ENCODE measurements around the gene GSS. TPM values are rescaled to one million over a fixed set of nuclear protein-coding genes. Genes with fewer than 3 reads are reported as not detected.
"Not testable (repeated sequence)": the region's sequence is repeated elsewhere in the genome, so short reads cannot be mapped to it uniquely, and the experiment has no call there.

The GSS gene
- total RNA-seq, 1 donor from 2014 or later: 48.3 TPM

DNA sequence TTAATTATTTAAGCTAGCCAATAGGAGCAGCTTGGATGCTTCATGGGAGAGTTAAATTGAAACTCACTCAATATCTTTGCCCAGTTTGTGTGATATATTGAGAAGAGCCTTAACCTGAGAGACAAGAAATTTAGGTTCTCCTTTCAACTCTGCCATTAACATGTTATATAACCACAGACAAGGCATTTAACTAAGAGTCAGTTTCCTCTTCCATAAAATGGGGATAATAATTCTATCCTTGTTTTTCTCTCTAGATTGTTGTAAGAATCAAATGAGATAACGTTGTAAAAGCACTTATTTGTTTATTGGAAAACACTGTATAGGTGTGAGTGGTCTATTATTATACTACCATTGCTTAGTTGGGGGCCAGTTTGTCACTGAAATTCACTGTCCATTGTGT, 71.3 kb downstream of the GSS start:
- no peak for DNase-seq (ENCODE audit: low spot score)
- peaks cover under 1% of the 10 kb centered on the region for H3K4me1 Mint-ChIP-seq (ENCODE audit: unreplicated experiment)
- H3K9me3 Mint-ChIP-seq (ENCODE audit: unreplicated experiment): no peaks in the 10 kb centered on the region
- H3K27ac Mint-ChIP-seq (ENCODE audit: unreplicated experiment): no peak overlapping the region
- H3K4me3 Mint-ChIP-seq (ENCODE audit: unreplicated experiment): no peak overlapping the region
- TF ChIP-seq, protein P1, sequence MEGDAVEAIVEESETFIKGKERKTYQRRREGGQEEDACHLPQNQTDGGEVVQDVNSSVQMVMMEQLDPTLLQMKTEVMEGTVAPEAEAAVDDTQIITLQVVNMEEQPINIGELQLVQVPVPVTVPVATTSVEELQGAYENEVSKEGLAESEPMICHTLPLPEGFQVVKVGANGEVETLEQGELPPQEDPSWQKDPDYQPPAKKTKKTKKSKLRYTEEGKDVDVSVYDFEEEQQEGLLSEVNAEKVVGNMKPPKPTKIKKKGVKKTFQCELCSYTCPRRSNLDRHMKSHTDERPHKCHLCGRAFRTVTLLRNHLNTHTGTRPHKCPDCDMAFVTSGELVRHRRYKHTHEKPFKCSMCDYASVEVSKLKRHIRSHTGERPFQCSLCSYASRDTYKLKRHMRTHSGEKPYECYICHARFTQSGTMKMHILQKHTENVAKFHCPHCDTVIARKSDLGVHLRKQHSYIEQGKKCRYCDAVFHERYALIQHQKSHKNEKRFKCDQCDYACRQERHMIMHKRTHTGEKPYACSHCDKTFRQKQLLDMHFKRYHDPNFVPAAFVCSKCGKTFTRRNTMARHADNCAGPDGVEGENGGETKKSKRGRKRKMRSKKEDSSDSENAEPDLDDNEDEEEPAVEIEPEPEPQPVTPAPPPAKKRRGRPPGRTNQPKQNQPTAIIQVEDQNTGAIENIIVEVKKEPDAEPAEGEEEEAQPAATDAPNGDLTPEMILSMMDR (IDR thresholded peaks at IDR 0.05; ENCODE audit: unreplicated experiment): no peak
- H3K36me3 Mint-ChIP-seq (ENCODE audit: low read depth, unreplicated experiment): peaks cover 12% of the 10 kb centered on the region
- no peaks in the 10 kb centered on the region for H3K27me3 Mint-ChIP-seq (ENCODE audit: unreplicated experiment)

- Mint-ChIP-seq H3K27me3 (ENCODE audit: unreplicated experiment) (peaks cover 2% of the 10 kb centered on the region), H3K4me3 (ENCODE audit: unreplicated experiment) (no peak overlapping the region), H3K27ac (ENCODE audit: unreplicated experiment) (no peak overlapping the region), H3K36me3 (ENCODE audit: low read depth, unreplicated experiment) (peaks cover 12% of the 10 kb centered on the region), H3K4me1 (ENCODE audit: unreplicated experiment) (peaks cover 3% of the 10 kb centered on the region), H3K9me3 (ENCODE audit: unreplicated experiment) (no peaks in the 10 kb centered on the region)
- TF ChIP-seq, protein P1 (IDR thresholded peaks at IDR 0.05; ENCODE audit: unreplicated experiment): no peak
- no peak for DNase-seq (ENCODE audit: low spot score)
Observed at GRCh38 chr20:34883809-34884208, 71.8 kb downstream of the GSS start.

- H3K36me3 Mint-ChIP-seq (ENCODE audit: low read depth, unreplicated experiment): peaks cover 6% of the 10 kb centered on the region
- no peak overlapping the region for H3K27ac Mint-ChIP-seq (ENCODE audit: unreplicated experiment)
- H3K9me3 Mint-ChIP-seq (ENCODE audit: unreplicated experiment): no peaks in the 10 kb centered on the region
Observed at GRCh38 chr20:34883087-34883688, 72.4 kb downstream of the GSS start.

DNA sequence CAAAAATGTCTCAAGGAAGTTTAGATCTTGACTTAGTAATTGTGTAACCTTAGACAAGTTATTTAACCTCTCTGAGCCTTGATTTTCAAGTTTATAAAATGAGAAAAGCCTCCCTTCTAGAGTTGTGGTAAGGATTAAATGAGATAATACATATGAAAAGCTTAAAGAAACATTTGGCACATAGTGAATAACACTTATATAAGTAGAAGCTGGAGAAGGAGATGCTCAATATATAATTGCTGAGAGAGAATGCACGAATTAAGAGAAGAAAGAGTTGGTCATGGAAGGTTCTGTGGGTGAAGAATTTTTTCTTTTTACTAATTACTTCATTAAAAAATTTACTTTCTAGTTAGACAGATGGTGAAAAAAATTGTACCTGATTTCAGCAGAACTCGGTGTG, 73.9 kb downstream of the GSS start:
- H3K4me3 Mint-ChIP-seq (ENCODE audit: unreplicated experiment): no peak overlapping the region
- H3K9me3 Mint-ChIP-seq (ENCODE audit: unreplicated experiment): no peaks in the 10 kb centered on the region
- peaks cover 4% of the 10 kb centered on the region for H3K36me3 Mint-ChIP-seq (ENCODE audit: low read depth, unreplicated experiment)
- peaks cover 2% of the 10 kb centered on the region for H3K27me3 Mint-ChIP-seq (ENCODE audit: unreplicated experiment)
- no peak overlapping the region for H3K27ac Mint-ChIP-seq (ENCODE audit: unreplicated experiment)
- H3K4me1 Mint-ChIP-seq (ENCODE audit: unreplicated experiment): peaks cover 9% of the 10 kb centered on the region
- TF ChIP-seq, protein P1 (IDR thresholded peaks at IDR 0.05; ENCODE audit: unreplicated experiment): no peak
- no peak for DNase-seq (ENCODE audit: low spot score)

More at GRCh38 chr20:34883087-34883688, 72.4 kb downstream of the GSS start:
- H3K4me3 Mint-ChIP-seq (ENCODE audit: unreplicated experiment): no peak overlapping the region
- no peak for DNase-seq (ENCODE audit: low spot score)
- TF ChIP-seq, protein P1 (IDR thresholded peaks at IDR 0.05; ENCODE audit: unreplicated experiment): no peak
- H3K4me1 Mint-ChIP-seq (ENCODE audit: unreplicated experiment): peaks cover 3% of the 10 kb centered on the region
- peaks cover 2% of the 10 kb centered on the region for H3K27me3 Mint-ChIP-seq (ENCODE audit: unreplicated experiment)

- not testable (repeated sequence) for H3K4me1 Mint-ChIP-seq (ENCODE audit: unreplicated experiment); H3K36me3 Mint-ChIP-seq (ENCODE audit: low read depth, unreplicated experiment); DNase-seq (ENCODE audit: low spot score); H3K9me3 Mint-ChIP-seq (ENCODE audit: unreplicated experiment); H3K4me3 Mint-ChIP-seq (ENCODE audit: unreplicated experiment); H3K27ac Mint-ChIP-seq (ENCODE audit: unreplicated experiment); H3K27me3 Mint-ChIP-seq (ENCODE audit: unreplicated experiment)
Observed at GRCh38 chr20:34880971-34881370, 74.6 kb downstream of the GSS start.
